IPS-18c (cell line): Measurements from ENCODE around the gene CYP4A11.
"Not testable (repeated sequence)": the region's sequence is repeated elsewhere in the genome, so short reads cannot be mapped to it uniquely, and the experiment has no call there.

Experiments used
- H3K4me3 ChIP-seq: 2 replicates; pipeline ENCODE4 v1.7.0; 2013; ENCODE audit warnings: low read depth, mild to moderate bottlenecking, low read length, moderate library complexity; ENCODE audit not compliant: insufficient read depth
- H3K9me3 ChIP-seq: one replicate; pipeline ENCODE4 v1.6.1; 2013; ENCODE audit warnings: mild to moderate bottlenecking, low read length, moderate library complexity; ENCODE audit not compliant: control insufficient read depth, insufficient read depth

Gene CYP4A11

GRCh38 chr1:46941135-46941694 lies at the start of gene CYP4A11:
Gene CYP4A11 (minus strand): TSS chr1:46941476. CDS start chr1:46941433, 43 bp downstream.
- Histone ChIP-seq H3K9me3 (no peaks in the 10 kb centered on the region), H3K4me3 (no peak within 1 kb of the TSS)

GRCh38 chr1:46990541-46990940 lies 49.3 kb upstream of the CYP4A11 start:
- not testable (repeated sequence) for H3K4me3 ChIP-seq, H3K9me3 ChIP-seq

- H3K9me3 ChIP-seq: no peaks in the 10 kb centered on the region
- H3K4me3 ChIP-seq: no peak overlapping the region; the same call in 1 of the 2 replicates
These were observed 42.7 kb upstream of the CYP4A11 start for GRCh38 chr1:46983830-46984586.

- Histone ChIP-seq H3K4me3 (no peak overlapping the region), H3K9me3 (no peaks in the 10 kb centered on the region)
These were observed 42.0 kb upstream of the CYP4A11 start for GRCh38 chr1:46983166-46983829.

GRCh38 chr1:46969014-46969619 lies 27.8 kb upstream of the CYP4A11 start:
- Histone ChIP-seq H3K9me3 (peaks cover 5% of the 10 kb centered on the region), H3K4me3 (no peak overlapping the region)

GRCh38 chr1:46962272-46962671 lies 21.0 kb upstream of the CYP4A11 start:
- H3K9me3 ChIP-seq, H3K4me3 ChIP-seq: not testable (repeated sequence)

- Histone ChIP-seq H3K9me3 (peaks cover 1% of the 10 kb centered on the region), H3K4me3 (no peak overlapping the region)
These were observed 19.9 kb upstream of the CYP4A11 start for GRCh38 chr1:46961066-46961758.

- Histone ChIP-seq H3K9me3 (peaks cover 2% of the 10 kb centered on the region), H3K4me3 (no peak overlapping the region)
These were observed 19.0 kb upstream of the CYP4A11 start for GRCh38 chr1:46960250-46960649.

- H3K4me3 ChIP-seq: not testable (repeated sequence)
These were observed 13.8 kb upstream of the CYP4A11 start for GRCh38 chr1:46955116-46955515.

GRCh38 chr1:46953847-46954246 lies 12.6 kb upstream of the CYP4A11 start:
- not testable (repeated sequence) for H3K4me3 ChIP-seq, H3K9me3 ChIP-seq

More at GRCh38 chr1:46955116-46955515, 13.8 kb upstream of the CYP4A11 start:
- not testable (repeated sequence) for H3K9me3 ChIP-seq

- H3K4me3 ChIP-seq, H3K9me3 ChIP-seq: not testable (repeated sequence)
These were observed 8.1 kb upstream of the CYP4A11 start for GRCh38 chr1:46949417-46949666.

GRCh38 chr1:46948629-46949416 lies 7.5 kb upstream of the CYP4A11 start:
- H3K4me3 ChIP-seq: no peak overlapping the region
- no peaks in the 10 kb centered on the region for H3K9me3 ChIP-seq

GRCh38 chr1:46947706-46948105 lies 6.4 kb upstream of the CYP4A11 start:
- H3K9me3 ChIP-seq, H3K4me3 ChIP-seq: not testable (repeated sequence)

- H3K4me3 ChIP-seq: no peak overlapping the region
- no peaks in the 10 kb centered on the region for H3K9me3 ChIP-seq
These were observed 810 bp upstream of the CYP4A11 start for GRCh38 chr1:46942086-46942485.

- H3K9me3 ChIP-seq: no peaks in the 10 kb centered on the region
These were observed 969 bp downstream of the CYP4A11 start for GRCh38 chr1:46940307-46940706.

GRCh38 chr1:46937270-46937669 lies 4.0 kb downstream of the CYP4A11 start:
- H3K4me3 ChIP-seq: no peak overlapping the region
- H3K9me3 ChIP-seq: no peaks in the 10 kb centered on the region

More at GRCh38 chr1:46940307-46940706, 969 bp downstream of the CYP4A11 start:
- H3K4me3 ChIP-seq: no peak overlapping the region

GRCh38 chr1:46936788-46937187 lies 4.5 kb downstream of the CYP4A11 start:
- no peak overlapping the region for H3K4me3 ChIP-seq

More at GRCh38 chr1:46936788-46937187, 4.5 kb downstream of the CYP4A11 start:
- H3K9me3 ChIP-seq: no peaks in the 10 kb centered on the region
